ENCODE results near the gene SNW1. TPM values are rescaled to one million over a fixed set of nuclear protein-coding genes. Genes with fewer than 3 reads are reported as not detected.
"Not testable (repeated sequence)": the region's sequence is repeated elsewhere in the genome, so short reads cannot be mapped to it uniquely, and the experiment has no call there.

Gene SNW1
- total and polyA plus RNA-seq, 2 of the 13 experiments (the other 11 are each of a cell fraction or from before 2014, with no cell fraction given): 23.2 to 65.8 TPM

DNA sequence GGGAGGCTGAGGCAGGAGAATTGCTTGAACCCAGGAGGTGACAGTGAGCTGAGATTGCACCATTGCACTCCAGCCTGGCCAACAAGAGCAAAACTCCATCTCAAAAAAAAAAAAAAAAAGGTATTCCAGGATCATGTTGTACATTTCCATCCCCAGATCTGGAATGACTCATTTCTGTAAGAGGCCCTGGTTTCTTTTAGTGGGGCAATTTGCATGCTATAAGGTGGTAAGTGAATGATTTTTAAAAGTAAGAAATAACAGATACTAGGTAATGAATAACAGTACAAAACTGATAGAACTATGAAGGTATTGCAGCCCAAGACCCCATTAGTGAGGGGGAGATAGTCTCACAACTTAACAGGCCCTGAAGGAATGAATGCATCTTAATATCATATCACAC, 21.2 kb upstream of the SNW1 start (continued):
- TF ChIP-seq, protein P1, sequence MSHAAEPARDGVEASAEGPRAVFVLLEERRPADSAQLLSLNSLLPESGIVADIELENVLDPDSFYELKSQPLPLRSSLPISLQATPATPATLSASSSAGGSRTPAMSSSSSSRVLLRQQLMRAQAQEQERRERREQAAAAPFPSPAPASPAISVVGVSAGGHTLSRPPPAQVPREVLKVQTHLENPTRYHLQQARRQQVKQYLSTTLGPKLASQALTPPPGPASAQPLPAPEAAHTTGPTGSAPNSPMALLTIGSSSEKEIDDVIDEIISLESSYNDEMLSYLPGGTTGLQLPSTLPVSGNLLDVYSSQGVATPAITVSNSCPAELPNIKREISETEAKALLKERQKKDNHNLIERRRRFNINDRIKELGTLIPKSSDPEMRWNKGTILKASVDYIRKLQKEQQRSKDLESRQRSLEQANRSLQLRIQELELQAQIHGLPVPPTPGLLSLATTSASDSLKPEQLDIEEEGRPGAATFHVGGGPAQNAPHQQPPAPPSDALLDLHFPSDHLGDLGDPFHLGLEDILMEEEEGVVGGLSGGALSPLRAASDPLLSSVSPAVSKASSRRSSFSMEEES (CRISPR knock-in tag; IDR thresholded peaks at IDR 0.05): no peak
- TF ChIP-seq, protein P2, sequence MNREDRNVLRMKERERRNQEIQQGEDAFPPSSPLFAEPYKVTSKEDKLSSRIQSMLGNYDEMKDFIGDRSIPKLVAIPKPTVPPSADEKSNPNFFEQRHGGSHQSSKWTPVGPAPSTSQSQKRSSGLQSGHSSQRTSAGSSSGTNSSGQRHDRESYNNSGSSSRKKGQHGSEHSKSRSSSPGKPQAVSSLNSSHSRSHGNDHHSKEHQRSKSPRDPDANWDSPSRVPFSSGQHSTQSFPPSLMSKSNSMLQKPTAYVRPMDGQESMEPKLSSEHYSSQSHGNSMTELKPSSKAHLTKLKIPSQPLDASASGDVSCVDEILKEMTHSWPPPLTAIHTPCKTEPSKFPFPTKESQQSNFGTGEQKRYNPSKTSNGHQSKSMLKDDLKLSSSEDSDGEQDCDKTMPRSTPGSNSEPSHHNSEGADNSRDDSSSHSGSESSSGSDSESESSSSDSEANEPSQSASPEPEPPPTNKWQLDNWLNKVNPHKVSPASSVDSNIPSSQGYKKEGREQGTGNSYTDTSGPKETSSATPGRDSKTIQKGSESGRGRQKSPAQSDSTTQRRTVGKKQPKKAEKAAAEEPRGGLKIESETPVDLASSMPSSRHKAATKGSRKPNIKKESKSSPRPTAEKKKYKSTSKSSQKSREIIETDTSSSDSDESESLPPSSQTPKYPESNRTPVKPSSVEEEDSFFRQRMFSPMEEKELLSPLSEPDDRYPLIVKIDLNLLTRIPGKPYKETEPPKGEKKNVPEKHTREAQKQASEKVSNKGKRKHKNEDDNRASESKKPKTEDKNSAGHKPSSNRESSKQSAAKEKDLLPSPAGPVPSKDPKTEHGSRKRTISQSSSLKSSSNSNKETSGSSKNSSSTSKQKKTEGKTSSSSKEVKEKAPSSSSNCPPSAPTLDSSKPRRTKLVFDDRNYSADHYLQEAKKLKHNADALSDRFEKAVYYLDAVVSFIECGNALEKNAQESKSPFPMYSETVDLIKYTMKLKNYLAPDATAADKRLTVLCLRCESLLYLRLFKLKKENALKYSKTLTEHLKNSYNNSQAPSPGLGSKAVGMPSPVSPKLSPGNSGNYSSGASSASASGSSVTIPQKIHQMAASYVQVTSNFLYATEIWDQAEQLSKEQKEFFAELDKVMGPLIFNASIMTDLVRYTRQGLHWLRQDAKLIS (CRISPR knock-in tag; IDR thresholded peaks at IDR 0.05): no peak

DNA sequence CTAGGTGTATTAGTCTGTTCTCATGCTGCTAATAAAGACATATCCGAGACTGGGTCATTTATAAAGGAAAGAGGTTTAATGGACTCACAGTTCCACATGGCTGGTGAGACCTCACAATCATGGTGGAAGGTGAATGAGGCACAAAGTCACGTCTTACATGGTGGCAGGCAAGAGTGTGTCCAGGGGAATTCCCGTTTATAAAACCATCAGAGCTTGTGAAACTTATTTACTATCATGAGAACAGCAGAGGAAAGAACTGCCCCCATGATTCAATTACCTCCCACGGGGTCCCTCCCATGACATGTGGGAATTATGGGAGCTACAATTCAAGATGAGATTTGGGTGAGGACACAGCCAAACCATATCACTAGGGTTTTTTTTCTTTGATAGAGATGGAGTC, 13.0 kb upstream of the SNW1 start:
- POLR2A ChIA-PET; H3K4me2 ChIP-seq (ENCODE audit: low read depth, low read length); H3K9ac ChIP-seq (ENCODE audit: insufficient read depth, low read depth, low read length); BruUV-seq (replicated peaks); H4K20me1 ChIP-seq (ENCODE audit: insufficient read depth, low read length); H3K4me1 ChIP-seq (ENCODE audit: insufficient read depth, low read length); H3K36me3 ChIP-seq (replicated peaks in 1 of 2; ENCODE audit: control insufficient read depth in 1 of 2, insufficient read depth in 2 of 2, low read length in 2 of 2); H3K4me3 ChIP-seq (replicated peaks in 1 of 3; ENCODE audit: insufficient read depth in 1 of 3, low read depth in 2 of 3, low read length in 3 of 3); H3K9me3 ChIP-seq (ENCODE audit: low read length); intact Hi-C loops (cut with micrococcal nuclease; ENCODE audit: unreplicated experiment); H3K27ac ChIP-seq (ENCODE audit: extremely low read length, insufficient read depth, low read length); FAIRE-seq; H3K27me3 ChIP-seq (ENCODE audit: control insufficient read depth in 1 of 2, insufficient read depth in 2 of 2, low read length in 2 of 2); DNase-seq (ENCODE audit: low spot score); H3K79me2 ChIP-seq (ENCODE audit: insufficient read depth, low read length); CTCF ChIA-PET (ENCODE audit: low intra/inter-chr PET ratio, low total read pairs); ATAC-seq; in situ Hi-C loops (cut with HindIII; ENCODE audit: extremely low pct_ligation_motif_present, low pct_unique_long_range_greater_than_20kb); H2AFZ ChIP-seq (ENCODE audit: low read length): not testable (repeated sequence)
- peak; percentile 72; the same call in 1 of the 2 replicates for TF ChIP-seq ZNF430 (CRISPR knock-in tag; IDR thresholded peaks at IDR 0.05)
- WGBS (ENCODE audit: low lambda C conversion rate): 8% methylated on average over 4 of the region's 4 CpGs

DNA sequence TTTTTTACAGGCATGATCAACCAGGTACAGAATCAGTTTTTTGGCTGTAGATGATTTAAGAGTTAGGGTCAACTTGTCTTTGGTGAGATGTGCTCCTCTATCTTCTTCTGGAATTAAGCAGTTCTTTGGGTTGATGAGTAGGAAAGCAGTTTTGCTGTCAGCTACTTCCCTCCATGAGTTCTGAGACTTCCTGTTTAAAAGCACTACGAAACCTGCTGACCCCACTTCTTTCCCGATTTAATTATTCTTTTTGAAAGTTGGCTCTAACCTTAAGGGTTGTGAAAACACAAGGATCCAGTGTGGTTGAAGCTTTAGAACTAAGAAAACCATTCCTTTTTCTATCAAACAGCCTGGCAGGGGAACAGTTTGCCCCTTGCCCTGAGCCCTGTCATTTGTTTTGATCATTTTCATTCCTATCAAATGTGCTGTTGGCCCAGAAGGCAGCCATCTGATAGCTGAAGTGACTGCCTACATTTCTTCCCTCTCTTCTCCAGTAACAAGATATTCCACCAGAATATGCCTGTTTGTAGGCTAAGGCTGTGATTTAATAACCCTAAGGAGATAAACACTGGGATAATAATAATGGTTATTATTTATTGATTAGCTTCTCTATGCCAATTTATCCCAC, 7.6 kb upstream of the SNW1 start:
- in situ Hi-C loops (cut with HindIII; ENCODE audit: extremely low pct_ligation_motif_present, low pct_unique_long_range_greater_than_20kb); intact Hi-C loops (cut with micrococcal nuclease; ENCODE audit: unreplicated experiment); POLR2A ChIA-PET; H3K36me3 ChIP-seq (replicated peaks in 1 of 2; ENCODE audit: control insufficient read depth in 1 of 2, insufficient read depth in 2 of 2, low read length in 2 of 2); ATAC-seq; H3K4me2 ChIP-seq (ENCODE audit: low read depth, low read length); H3K4me3 ChIP-seq (replicated peaks in 1 of 3; ENCODE audit: insufficient read depth in 1 of 3, low read depth in 2 of 3, low read length in 3 of 3); H3K9me3 ChIP-seq (ENCODE audit: low read length); DNase-seq (ENCODE audit: low spot score); H3K4me1 ChIP-seq (ENCODE audit: insufficient read depth, low read length); BruUV-seq (replicated peaks); CTCF ChIA-PET (ENCODE audit: low intra/inter-chr PET ratio, low total read pairs); H3K9ac ChIP-seq (ENCODE audit: insufficient read depth, low read depth, low read length); H3K27ac ChIP-seq (ENCODE audit: extremely low read length, insufficient read depth, low read length); H3K27me3 ChIP-seq (ENCODE audit: control insufficient read depth in 1 of 2, insufficient read depth in 2 of 2, low read length in 2 of 2); H3K79me2 ChIP-seq (ENCODE audit: insufficient read depth, low read length); H2AFZ ChIP-seq (ENCODE audit: low read length); H4K20me1 ChIP-seq (ENCODE audit: insufficient read depth, low read length): not testable (repeated sequence)
- 56% methylated on average over 2 of the region's 2 CpGs for WGBS (ENCODE audit: low lambda C conversion rate)
- FAIRE-seq: peak; percentile 15
